GM23338 (cell line): ENCODE measurements around the gene CYFIP1. TPM values are rescaled to one million over a fixed set of nuclear protein-coding genes. Genes with fewer than 3 reads are reported as not detected.

Experiments
- ATAC-seq: fragments of 200-7000 bp; cut with Tn5 transposase; 3 replicates; pipeline ENCODE4 v1.9.1; 2020
- DNase-seq: peaks from one replicate; pipeline ENCODE4 v3.0.0-alpha.2; 2015; ENCODE audit warnings: low spot score
- H2AFZ ChIP-seq: fragments of 200-600 bp; sonication (generic); 2 replicates; pipeline ENCODE4 v1.8.0; 2016; ENCODE audit warnings: antibody characterized with exemption, mild to moderate bottlenecking, moderate library complexity
- H3F3A ChIP-seq: fragments of 200-600 bp; sonication (generic); replicated peaks from 2 replicates; pipeline ENCODE4 v1.8.0; 2017; ENCODE audit warnings: antibody characterized with exemption, mixed run types, low read depth
- H3K27ac ChIP-seq: fragments of 200-600 bp; sonication (generic); 2 replicates; pipeline ENCODE4 v1.6.1; 2016; ENCODE audit warnings: low read depth
- H3K27me3 ChIP-seq: fragments of 200-600 bp; sonication (generic); 2 replicates; pipeline ENCODE4 v1.8.0; 2016; ENCODE audit warnings: mild to moderate bottlenecking, mixed run types, moderate library complexity; ENCODE audit not compliant: insufficient read depth
- H3K36me3 ChIP-seq: fragments of 200-600 bp; sonication (generic); 2 replicates; pipeline ENCODE4 v1.8.0; 2016; ENCODE audit warnings: mild to moderate bottlenecking; ENCODE audit not compliant: insufficient read depth
- H3K4me1 ChIP-seq: fragments of 200-600 bp; sonication (generic); 2 replicates; pipeline ENCODE4 v1.8.0; 2016; ENCODE audit warnings: mild to moderate bottlenecking, moderate library complexity; ENCODE audit not compliant: insufficient read depth
- H3K4me2 ChIP-seq: fragments of 200-600 bp; sonication (generic); 2 replicates; pipeline ENCODE4 v1.7.1; 2017; ENCODE audit warnings: mixed run types
- H3K4me3 ChIP-seq: fragments of 200-600 bp; sonication (generic); 2 replicates; pipeline ENCODE4 v1.6.1; 2016; ENCODE audit warnings: mixed run types
- H3K79me2 ChIP-seq: fragments of 200-600 bp; sonication (generic); replicated peaks from 2 replicates; pipeline ENCODE4 v1.8.0; 2017; ENCODE audit warnings: mild to moderate bottlenecking; ENCODE audit not compliant: insufficient read depth
- H3K9me2 ChIP-seq: fragments of 200-600 bp; sonication (generic); 2 replicates; pipeline ENCODE4 v1.8.0; 2017; ENCODE audit not compliant: insufficient read depth
- H4K20me1 ChIP-seq: fragments of 200-600 bp; sonication (generic); replicated peaks from 2 replicates; pipeline ENCODE4 v1.8.0; 2017; ENCODE audit warnings: mild to moderate bottlenecking; ENCODE audit not compliant: insufficient read depth
- H3K27ac Mint-ChIP-seq: 2 replicates; pipeline ENCODE4 v1.8.0; 2020; ENCODE audit warnings: inconsistent platforms, mild to moderate bottlenecking, moderate library complexity, mixed read lengths
- H3K27me3 Mint-ChIP-seq: 3 replicates; pipeline ENCODE4 v1.8.0; 2022; ENCODE audit warnings: low read depth, mild to moderate bottlenecking, moderate library complexity, mixed read lengths, inconsistent platforms; ENCODE audit not compliant: insufficient read depth, poor library complexity
- H3K36me3 Mint-ChIP-seq: 3 replicates; pipeline ENCODE4 v1.8.0; 2021; ENCODE audit warnings: low read depth, mild to moderate bottlenecking, inconsistent platforms, moderate library complexity, mixed read lengths
- H3K4me1 Mint-ChIP-seq: 3 replicates; pipeline ENCODE4 v1.8.0; 2020; ENCODE audit warnings: mild to moderate bottlenecking, inconsistent platforms, mixed read lengths
- H3K4me3 Mint-ChIP-seq: 3 replicates; pipeline ENCODE4 v1.8.0; 2021; ENCODE audit warnings: moderate library complexity, mild to moderate bottlenecking, inconsistent platforms, mixed read lengths
- H3K9me3 Mint-ChIP-seq: 3 replicates; pipeline ENCODE4 v1.8.0; 2020; ENCODE audit warnings: moderate library complexity, mild to moderate bottlenecking, inconsistent platforms, mixed read lengths
- CREB1 ChIP-seq: fragments of 250-450 bp; sonication (Bioruptor Pico); IDR thresholded peaks from 2 replicates; pipeline ENCODE4 v1.5.0; 2020; ENCODE audit warnings: low read depth, mild to moderate bottlenecking, moderate library complexity
- EZH2 ChIP-seq: fragments of 200-600 bp; sonication (generic); IDR thresholded peaks from one replicate; pipeline ENCODE4 v1.8.0; 2017; ENCODE audit warnings: antibody characterized with exemption, mild to moderate bottlenecking, low read depth; ENCODE audit not compliant: unreplicated experiment
- EZH2phosphoT487 ChIP-seq: fragments of 200-600 bp; sonication (generic); IDR thresholded peaks from one replicate; pipeline ENCODE4 v1.8.1; 2018; ENCODE audit warnings: antibody characterized with exemption; ENCODE audit not compliant: unreplicated experiment
- JUNB ChIP-seq: IDR thresholded peaks from one replicate; pipeline ENCODE4 v1.6.1; 2016; ENCODE audit warnings: antibody characterized with exemption; ENCODE audit not compliant: unreplicated experiment
- NANOG ChIP-seq: IDR thresholded peaks from 2 replicates; pipeline ENCODE4 v1.6.1; 2016; ENCODE audit warnings: antibody characterized with exemption, borderline replicate concordance
- POLR2AphosphoS5 ChIP-seq: IDR thresholded peaks from 2 replicates; pipeline ENCODE4 v1.6.1; 2016; ENCODE audit warnings: antibody characterized with exemption, low read depth
- REST ChIP-seq: IDR thresholded peaks from one replicate; pipeline ENCODE4 v1.6.1; 2018; ENCODE audit warnings: antibody characterized with exemption; ENCODE audit not compliant: unreplicated experiment
- STAT1 ChIP-seq: IDR thresholded peaks from one replicate; pipeline ENCODE4 v1.6.1; 2016; ENCODE audit warnings: antibody characterized with exemption; ENCODE audit not compliant: unreplicated experiment
- ZNF114 ChIP-seq: fragments of 250-450 bp; sonication (Bioruptor Pico); IDR thresholded peaks from 2 replicates; pipeline ENCODE4 v1.5.0; 2020; ENCODE audit warnings: mild to moderate bottlenecking, moderate library complexity
- ZNF331 ChIP-seq: fragments of 250-450 bp; sonication (Bioruptor Pico); IDR thresholded peaks from 2 replicates; pipeline ENCODE4 v1.5.0; 2020; ENCODE audit warnings: low read depth, mild to moderate bottlenecking, moderate library complexity
- polyA plus RNA-seq: library from polyadenylated mRNA; unstranded; fragments of >200 nt; fragmentation: Nextera tagmentation; extraction: Ambion mirVana; gene quantifications from 2 replicates; pipeline ENCODE4 v1.2.1, GENCODE V29; 2016
- total RNA-seq: library from RNA; depleted of rRNA; stranded (reverse); fragments of >200 nt; shearing (Covaris generic); gene quantifications from 2 replicates; pipeline ENCODE4 v1.2.3, GENCODE V29; 2014
- TF ChIP-seq, protein P1 (sequence below), 2 experiments: fragments of 200-600 bp in 1 of 2; sonication (generic) in 1 of 2; conservative IDR thresholded peaks; 2 replicates each; pipeline versions ENCODE4 v1.5.1 to v1.6.1; 2016 to 2017; ENCODE audit warnings: antibody characterized with exemption in 2 of 2, low read depth in 2 of 2, mild to moderate bottlenecking in 2 of 2, moderate library complexity in 1 of 2
- TF ChIP-seq, protein P2 (sequence below): fragments of 250-450 bp; sonication (Bioruptor Pico); IDR thresholded peaks from 2 replicates; pipeline ENCODE4 v1.5.0; 2020; ENCODE audit warnings: mild to moderate bottlenecking, moderate library complexity
- TF ChIP-seq, protein P3 (sequence below): IDR thresholded peaks from 2 replicates; pipeline ENCODE4 v1.6.1; 2016; ENCODE audit warnings: antibody characterized with exemption

CYFIP1 gene
- total and polyA plus RNA-seq, 2 experiments from 2014 or later = 20.0 to 73.9 TPM

GRCh38 chr15:22878103-22878502 is 102.1 kb downstream of the CYFIP1 start:
- ATAC-seq = no peak
- H3K27me3 Mint-ChIP-seq = peaks cover 13% of the 10 kb centered on the region
- no peaks in the 10 kb centered on the region for H3K36me3 ChIP-seq

More at GRCh38 chr15:22878103-22878502, 102.1 kb downstream of the CYFIP1 start:
- H4K20me1 ChIP-seq = no peaks in the 10 kb centered on the region
- H3K4me3 ChIP-seq = no peak overlapping the region
- TF ChIP-seq EZH2 = no peak
- TF ChIP-seq, protein P1, sequence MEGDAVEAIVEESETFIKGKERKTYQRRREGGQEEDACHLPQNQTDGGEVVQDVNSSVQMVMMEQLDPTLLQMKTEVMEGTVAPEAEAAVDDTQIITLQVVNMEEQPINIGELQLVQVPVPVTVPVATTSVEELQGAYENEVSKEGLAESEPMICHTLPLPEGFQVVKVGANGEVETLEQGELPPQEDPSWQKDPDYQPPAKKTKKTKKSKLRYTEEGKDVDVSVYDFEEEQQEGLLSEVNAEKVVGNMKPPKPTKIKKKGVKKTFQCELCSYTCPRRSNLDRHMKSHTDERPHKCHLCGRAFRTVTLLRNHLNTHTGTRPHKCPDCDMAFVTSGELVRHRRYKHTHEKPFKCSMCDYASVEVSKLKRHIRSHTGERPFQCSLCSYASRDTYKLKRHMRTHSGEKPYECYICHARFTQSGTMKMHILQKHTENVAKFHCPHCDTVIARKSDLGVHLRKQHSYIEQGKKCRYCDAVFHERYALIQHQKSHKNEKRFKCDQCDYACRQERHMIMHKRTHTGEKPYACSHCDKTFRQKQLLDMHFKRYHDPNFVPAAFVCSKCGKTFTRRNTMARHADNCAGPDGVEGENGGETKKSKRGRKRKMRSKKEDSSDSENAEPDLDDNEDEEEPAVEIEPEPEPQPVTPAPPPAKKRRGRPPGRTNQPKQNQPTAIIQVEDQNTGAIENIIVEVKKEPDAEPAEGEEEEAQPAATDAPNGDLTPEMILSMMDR (conservative IDR thresholded peaks at IDR 0.05; ENCODE audit: low read depth in 2 of 2) = no peak
- TF ChIP-seq CREB1 (CRISPR knock-in tag) = no peak
- TF ChIP-seq POLR2AphosphoS5 = no peak
- TF ChIP-seq NANOG = no peak
- TF ChIP-seq, protein P2, sequence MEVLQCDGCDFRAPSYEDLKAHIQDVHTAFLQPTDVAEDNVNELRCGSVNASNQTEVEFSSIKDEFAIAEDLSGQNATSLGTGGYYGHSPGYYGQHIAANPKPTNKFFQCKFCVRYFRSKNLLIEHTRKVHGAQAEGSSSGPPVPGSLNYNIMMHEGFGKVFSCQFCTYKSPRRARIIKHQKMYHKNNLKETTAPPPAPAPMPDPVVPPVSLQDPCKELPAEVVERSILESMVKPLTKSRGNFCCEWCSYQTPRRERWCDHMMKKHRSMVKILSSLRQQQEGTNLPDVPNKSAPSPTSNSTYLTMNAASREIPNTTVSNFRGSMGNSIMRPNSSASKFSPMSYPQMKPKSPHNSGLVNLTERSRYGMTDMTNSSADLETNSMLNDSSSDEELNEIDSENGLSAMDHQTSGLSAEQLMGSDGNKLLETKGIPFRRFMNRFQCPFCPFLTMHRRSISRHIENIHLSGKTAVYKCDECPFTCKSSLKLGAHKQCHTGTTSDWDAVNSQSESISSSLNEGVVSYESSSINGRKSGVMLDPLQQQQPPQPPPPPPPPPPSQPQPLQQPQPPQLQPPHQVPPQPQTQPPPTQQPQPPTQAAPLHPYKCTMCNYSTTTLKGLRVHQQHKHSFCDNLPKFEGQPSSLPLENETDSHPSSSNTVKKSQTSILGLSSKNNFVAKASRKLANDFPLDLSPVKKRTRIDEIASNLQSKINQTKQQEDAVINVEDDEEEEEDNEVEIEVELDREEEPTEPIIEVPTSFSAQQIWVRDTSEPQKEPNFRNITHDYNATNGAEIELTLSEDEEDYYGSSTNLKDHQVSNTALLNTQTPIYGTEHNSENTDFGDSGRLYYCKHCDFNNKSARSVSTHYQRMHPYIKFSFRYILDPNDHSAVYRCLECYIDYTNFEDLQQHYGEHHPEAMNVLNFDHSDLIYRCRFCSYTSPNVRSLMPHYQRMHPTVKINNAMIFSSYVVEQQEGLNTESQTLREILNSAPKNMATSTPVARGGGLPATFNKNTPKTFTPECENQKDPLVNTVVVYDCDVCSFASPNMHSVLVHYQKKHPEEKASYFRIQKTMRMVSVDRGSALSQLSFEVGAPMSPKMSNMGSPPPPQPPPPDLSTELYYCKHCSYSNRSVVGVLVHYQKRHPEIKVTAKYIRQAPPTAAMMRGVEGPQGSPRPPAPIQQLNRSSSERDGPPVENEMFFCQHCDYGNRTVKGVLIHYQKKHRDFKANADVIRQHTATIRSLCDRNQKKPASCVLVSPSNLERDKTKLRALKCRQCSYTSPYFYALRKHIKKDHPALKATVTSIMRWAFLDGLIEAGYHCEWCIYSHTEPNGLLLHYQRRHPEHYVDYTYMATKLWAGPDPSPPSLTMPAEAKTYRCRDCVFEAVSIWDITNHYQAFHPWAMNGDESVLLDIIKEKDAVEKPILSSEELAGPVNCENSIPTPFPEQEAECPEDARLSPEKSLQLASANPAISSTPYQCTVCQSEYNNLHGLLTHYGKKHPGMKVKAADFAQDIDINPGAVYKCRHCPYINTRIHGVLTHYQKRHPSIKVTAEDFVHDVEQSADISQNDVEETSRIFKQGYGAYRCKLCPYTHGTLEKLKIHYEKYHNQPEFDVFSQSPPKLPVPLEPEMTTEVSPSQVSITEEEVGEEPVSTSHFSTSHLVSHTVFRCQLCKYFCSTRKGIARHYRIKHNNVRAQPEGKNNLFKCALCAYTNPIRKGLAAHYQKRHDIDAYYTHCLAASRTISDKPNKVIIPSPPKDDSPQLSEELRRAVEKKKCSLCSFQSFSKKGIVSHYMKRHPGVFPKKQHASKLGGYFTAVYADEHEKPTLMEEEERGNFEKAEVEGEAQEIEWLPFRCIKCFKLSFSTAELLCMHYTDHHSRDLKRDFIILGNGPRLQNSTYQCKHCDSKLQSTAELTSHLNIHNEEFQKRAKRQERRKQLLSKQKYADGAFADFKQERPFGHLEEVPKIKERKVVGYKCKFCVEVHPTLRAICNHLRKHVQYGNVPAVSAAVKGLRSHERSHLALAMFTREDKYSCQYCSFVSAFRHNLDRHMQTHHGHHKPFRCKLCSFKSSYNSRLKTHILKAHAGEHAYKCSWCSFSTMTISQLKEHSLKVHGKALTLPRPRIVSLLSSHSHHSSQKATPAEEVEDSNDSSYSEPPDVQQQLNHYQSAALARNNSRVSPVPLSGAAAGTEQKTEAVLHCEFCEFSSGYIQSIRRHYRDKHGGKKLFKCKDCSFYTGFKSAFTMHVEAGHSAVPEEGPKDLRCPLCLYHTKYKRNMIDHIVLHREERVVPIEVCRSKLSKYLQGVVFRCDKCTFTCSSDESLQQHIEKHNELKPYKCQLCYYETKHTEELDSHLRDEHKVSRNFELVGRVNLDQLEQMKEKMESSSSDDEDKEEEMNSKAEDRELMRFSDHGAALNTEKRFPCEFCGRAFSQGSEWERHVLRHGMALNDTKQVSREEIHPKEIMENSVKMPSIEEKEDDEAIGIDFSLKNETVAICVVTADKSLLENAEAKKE (CRISPR knock-in tag) = no peak
- TF ChIP-seq, protein P3, sequence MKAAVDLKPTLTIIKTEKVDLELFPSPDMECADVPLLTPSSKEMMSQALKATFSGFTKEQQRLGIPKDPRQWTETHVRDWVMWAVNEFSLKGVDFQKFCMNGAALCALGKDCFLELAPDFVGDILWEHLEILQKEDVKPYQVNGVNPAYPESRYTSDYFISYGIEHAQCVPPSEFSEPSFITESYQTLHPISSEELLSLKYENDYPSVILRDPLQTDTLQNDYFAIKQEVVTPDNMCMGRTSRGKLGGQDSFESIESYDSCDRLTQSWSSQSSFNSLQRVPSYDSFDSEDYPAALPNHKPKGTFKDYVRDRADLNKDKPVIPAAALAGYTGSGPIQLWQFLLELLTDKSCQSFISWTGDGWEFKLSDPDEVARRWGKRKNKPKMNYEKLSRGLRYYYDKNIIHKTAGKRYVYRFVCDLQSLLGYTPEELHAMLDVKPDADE = no peak
- no peak for TF ChIP-seq ZNF331 (CRISPR knock-in tag)
- TF ChIP-seq STAT1 = no peak
- TF ChIP-seq JUNB = no peak
- TF ChIP-seq EZH2phosphoT487 = no peak
- TF ChIP-seq REST = no peak
- no peak for TF ChIP-seq ZNF114 (CRISPR knock-in tag)
- no peaks in the 10 kb centered on the region for H3K4me1 ChIP-seq
- Mint-ChIP-seq H3K4me1 (peaks cover 19% of the 10 kb centered on the region), H3K9me3 (peaks cover 2% of the 10 kb centered on the region; the same call in 2 of the 3 replicates), H3K4me3 (no peak overlapping the region), H3K27ac (no peak overlapping the region), H3K36me3 (peaks cover 71% of the 10 kb centered on the region)
- H3K4me2 ChIP-seq = no peak overlapping the region
- no peaks in the 10 kb centered on the region for H3K27me3 ChIP-seq
- no peak for DNase-seq
- no peaks in the 10 kb centered on the region for H3F3A ChIP-seq
- H2AFZ ChIP-seq = no peak overlapping the region
- H3K9me2 ChIP-seq = no peaks in the 10 kb centered on the region
- H3K79me2 ChIP-seq = 0 out of 2 replicates have a peak, but pooled peaks cover 2% of the 10 kb centered on the region
- no peak overlapping the region for H3K27ac ChIP-seq
